Type B pancreatic cell (in vitro differentiated cells): Measurements from ENCODE around the gene PPARG. TPM values are rescaled to one million over a fixed set of nuclear protein-coding genes. Genes with fewer than 3 reads are reported as not detected.
"Not testable (repeated sequence)": the region's sequence is repeated elsewhere in the genome, so short reads cannot be mapped to it uniquely, and the experiment has no call there.

Experiments
- DNase-seq: peaks from one replicate; pipeline ENCODE4 v3.0.0; 2021; ENCODE audit warnings: mixed read lengths; ENCODE audit not compliant: unreplicated experiment; ENCODE audit errors: extremely low spot score
- H3K27ac Mint-ChIP-seq: 2 replicates; pipeline ENCODE4 v1.8.0; 2021; ENCODE audit warnings: mild to moderate bottlenecking, mixed read lengths
- H3K27me3 Mint-ChIP-seq: 2 replicates; pipeline ENCODE4 v1.8.0; 2021; ENCODE audit warnings: mixed read lengths
- H3K36me3 Mint-ChIP-seq: 2 replicates; pipeline ENCODE4 v1.8.0; 2021; ENCODE audit warnings: mixed read lengths
- H3K4me1 Mint-ChIP-seq: one replicate; pipeline ENCODE4 v1.8.0; 2021; ENCODE audit warnings: mixed read lengths; ENCODE audit not compliant: unreplicated experiment
- H3K4me3 Mint-ChIP-seq: 2 replicates; pipeline ENCODE4 v1.8.0; 2021; ENCODE audit warnings: mild to moderate bottlenecking, mixed read lengths
- H3K9me3 Mint-ChIP-seq: 2 replicates; pipeline ENCODE4 v1.8.0; 2021; ENCODE audit warnings: mixed read lengths
- CTCF ChIP-seq: fragments of 200-600 bp; sonication (generic); conservative IDR thresholded peaks from 2 replicates; pipeline ENCODE4 v1.5.0; 2021; ENCODE audit warnings: antibody characterized with exemption, mild to moderate bottlenecking
- total RNA-seq: library from RNA; stranded (reverse); gene quantifications from 2 replicates; pipeline ENCODE4 v1.2.1, GENCODE V29; 2021; ENCODE audit warnings: low replicate concordance

Gene PPARG
- total RNA-seq, 1 donor from 2014 or later, result 21.5 TPM

- Mint-ChIP-seq H3K27ac (peak overlapping the region; percentile 78), H3K36me3 (no peaks in the 10 kb centered on the region), H3K9me3 (no peaks in the 10 kb centered on the region), H3K4me1 (peaks cover 35% of the 10 kb centered on the region), H3K27me3 (peaks cover 24% of the 10 kb centered on the region), H3K4me3 (peak overlapping the region; percentile 48)
- no peak for DNase-seq
- TF ChIP-seq CTCF, result no peak
Observed at GRCh38 chr3:12443781-12444522, 155.1 kb downstream of the PPARG start.

GRCh38 chr3:12444582-12445471 lies 156.0 kb downstream of the PPARG start:
- Mint-ChIP-seq H3K27me3 (peaks cover 24% of the 10 kb centered on the region), H3K27ac (peak overlapping the region; percentile 78), H3K4me1 (peaks cover 35% of the 10 kb centered on the region), H3K9me3 (no peaks in the 10 kb centered on the region), H3K36me3 (no peaks in the 10 kb centered on the region), H3K4me3 (peak overlapping the region; percentile 48)
- TF ChIP-seq CTCF, result no peak
- no peak for DNase-seq

GRCh38 chr3:12445523-12446240 lies 156.8 kb downstream of the PPARG start:
- Mint-ChIP-seq H3K4me1 (peaks cover 35% of the 10 kb centered on the region), H3K4me3 (peak overlapping the region; percentile 20), H3K9me3 (no peaks in the 10 kb centered on the region), H3K27me3 (peaks cover 24% of the 10 kb centered on the region), H3K36me3 (no peaks in the 10 kb centered on the region), H3K27ac (peak overlapping the region; percentile 78)
- TF ChIP-seq CTCF, result no peak
- no peak for DNase-seq

GRCh38 chr3:12446298-12446697 lies 157.4 kb downstream of the PPARG start:
- no peaks in the 10 kb centered on the region for H3K9me3 Mint-ChIP-seq
- H3K4me3 Mint-ChIP-seq, result no peak overlapping the region
- peaks cover 24% of the 10 kb centered on the region for H3K27me3 Mint-ChIP-seq
- H3K27ac Mint-ChIP-seq, result no peak overlapping the region
- no peak for DNase-seq
- TF ChIP-seq CTCF, result no peak
- H3K36me3 Mint-ChIP-seq, result no peaks in the 10 kb centered on the region
- peaks cover 34% of the 10 kb centered on the region for H3K4me1 Mint-ChIP-seq

- Mint-ChIP-seq H3K4me1 (peaks cover 31% of the 10 kb centered on the region), H3K27ac (no peak overlapping the region), H3K4me3 (no peak overlapping the region), H3K36me3 (no peaks in the 10 kb centered on the region), H3K9me3 (no peaks in the 10 kb centered on the region), H3K27me3 (peaks cover 24% of the 10 kb centered on the region)
- DNase-seq, result no peak
- TF ChIP-seq CTCF, result no peak
Observed at GRCh38 chr3:12447075-12447474, 158.2 kb downstream of the PPARG start.

GRCh38 chr3:12448404-12449202 lies 159.7 kb downstream of the PPARG start:
- Mint-ChIP-seq H3K27me3 (peaks cover 17% of the 10 kb centered on the region), H3K4me1 (peaks cover 19% of the 10 kb centered on the region)
- not testable (repeated sequence) for H3K36me3 Mint-ChIP-seq, H3K4me3 Mint-ChIP-seq, DNase-seq, H3K27ac Mint-ChIP-seq, H3K9me3 Mint-ChIP-seq
